ENCODE measurements around the gene SMTNL1.

The SMTNL1 gene, protein sequence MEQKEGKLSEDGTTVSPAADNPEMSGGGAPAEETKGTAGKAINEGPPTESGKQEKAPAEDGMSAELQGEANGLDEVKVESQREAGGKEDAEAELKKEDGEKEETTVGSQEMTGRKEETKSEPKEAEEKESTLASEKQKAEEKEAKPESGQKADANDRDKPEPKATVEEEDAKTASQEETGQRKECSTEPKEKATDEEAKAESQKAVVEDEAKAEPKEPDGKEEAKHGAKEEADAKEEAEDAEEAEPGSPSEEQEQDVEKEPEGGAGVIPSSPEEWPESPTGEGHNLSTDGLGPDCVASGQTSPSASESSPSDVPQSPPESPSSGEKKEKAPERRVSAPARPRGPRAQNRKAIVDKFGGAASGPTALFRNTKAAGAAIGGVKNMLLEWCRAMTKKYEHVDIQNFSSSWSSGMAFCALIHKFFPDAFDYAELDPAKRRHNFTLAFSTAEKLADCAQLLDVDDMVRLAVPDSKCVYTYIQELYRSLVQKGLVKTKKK

DNA sequence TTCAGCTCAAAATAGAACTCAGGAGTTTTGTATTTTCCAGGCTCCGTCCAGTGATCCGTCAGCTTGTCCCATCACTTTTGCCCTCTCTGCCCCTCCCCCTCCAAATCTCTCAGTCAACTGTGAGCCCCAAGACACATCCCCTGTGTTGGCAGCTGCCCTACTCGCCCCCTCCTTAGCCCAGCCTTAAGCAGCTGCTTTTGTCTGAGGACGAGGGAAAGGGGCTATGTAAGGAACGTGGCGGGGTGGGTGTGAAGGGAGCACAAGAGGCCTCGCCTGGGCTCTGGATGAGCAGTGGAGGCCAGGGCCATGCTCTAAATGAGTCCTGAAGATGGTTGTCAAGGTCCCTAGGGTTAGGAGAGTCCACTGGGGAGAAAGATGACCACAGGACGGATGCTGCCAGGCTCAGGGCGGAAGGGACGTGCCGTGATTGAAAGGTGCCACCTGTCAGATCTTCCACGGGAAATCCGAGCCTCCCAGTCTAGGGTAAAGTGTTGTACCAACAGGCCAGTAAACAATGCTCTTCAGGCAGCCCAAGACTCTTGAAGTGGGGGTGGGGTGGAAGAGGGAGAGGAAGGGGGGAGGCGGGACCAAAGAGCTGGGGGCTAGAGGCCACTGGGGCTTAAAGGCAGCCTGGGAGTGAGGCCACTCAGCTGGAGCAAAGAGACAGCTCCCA lies at the start of gene SMTNL1:
SMTNL1 (plus strand) TSS at position 649 of the 673 bp plus-strand sequence. CDS start 5,048 bp downstream, outside the sequence.
- in situ Hi-C loops (cut with HindIII; ENCODE audit: low sequenced_read_pairs): loop anchor here (10.0 kb wide), 1 partner anchor 98 kb away; no protein-coding TSS in a partner anchor

DNA sequence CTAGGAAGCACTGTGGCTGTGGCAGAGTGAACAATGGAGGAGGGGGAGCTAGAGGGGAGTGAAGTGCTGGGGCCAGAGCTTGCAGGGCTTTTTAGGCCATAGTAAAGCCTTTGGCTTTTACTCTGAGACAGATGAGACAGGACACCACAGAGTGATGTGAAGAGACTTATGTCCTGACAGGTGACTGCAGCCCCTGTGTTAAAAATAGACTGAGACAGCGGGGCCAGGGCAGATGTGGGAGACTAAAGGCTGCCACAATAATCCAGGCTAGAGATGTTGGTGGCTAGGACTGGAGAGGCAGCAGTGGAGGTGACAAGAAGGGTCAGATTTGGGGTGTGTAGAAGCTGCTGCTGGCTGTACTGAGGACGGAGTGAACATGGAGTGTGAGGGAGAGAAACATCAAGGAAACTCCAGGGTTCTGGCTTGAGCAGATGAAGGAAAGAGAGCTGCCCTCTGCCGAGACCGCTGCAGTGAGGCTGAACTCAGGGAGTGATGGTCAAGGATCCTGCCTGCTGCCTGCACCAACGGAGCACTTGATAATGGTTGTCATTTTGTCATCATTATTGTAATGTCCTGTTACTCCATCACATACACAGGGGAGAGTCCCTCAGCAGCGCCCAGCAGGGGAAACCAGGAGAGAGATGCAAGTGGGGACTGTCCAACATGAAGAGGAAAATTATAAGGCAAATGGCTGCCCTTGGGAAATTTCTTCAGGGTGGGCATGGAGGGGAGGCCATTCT lies 49.3 kb upstream of the SMTNL1 start:
- in situ Hi-C loops (cut with HindIII; ENCODE audit: low sequenced_read_pairs): no loop called here

DNA sequence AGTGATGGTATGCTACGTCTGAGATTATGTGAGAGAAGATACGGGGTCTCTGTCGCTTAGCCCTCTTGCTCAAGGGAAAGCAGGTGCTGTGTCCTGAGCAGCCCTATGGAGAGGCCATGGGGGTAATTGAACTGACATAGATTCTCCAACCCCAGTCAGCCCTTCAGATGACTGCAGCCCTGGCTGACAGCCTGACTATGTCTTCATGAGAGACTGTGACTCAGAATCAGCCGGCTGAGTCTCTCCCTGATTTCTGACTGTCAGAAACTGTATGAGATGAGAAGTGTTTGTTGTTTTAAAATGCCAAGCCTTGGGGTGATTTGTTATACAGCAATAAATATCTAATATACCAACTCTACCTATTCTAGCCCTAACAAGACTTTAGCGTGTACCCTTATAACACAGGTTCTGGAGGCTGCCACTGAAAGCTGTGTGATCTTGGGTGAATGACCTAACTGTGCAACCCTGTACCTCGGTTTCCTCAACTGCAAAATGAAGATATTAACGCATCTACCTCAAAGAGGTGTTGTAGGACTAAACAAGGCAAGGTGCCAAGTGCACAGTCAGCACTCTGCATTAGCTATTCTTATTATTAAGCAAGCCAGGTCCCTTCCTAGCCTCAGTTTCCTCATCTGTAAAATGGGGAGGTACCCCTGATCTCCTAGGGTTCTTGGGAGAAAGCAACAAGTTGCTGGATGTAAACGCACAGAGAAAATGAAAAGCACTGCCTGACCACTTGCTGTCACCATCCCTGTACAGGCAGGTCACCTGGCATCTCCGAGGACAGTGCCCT lies 46.7 kb upstream of the SMTNL1 start:
- in situ Hi-C loops (cut with HindIII; ENCODE audit: low sequenced_read_pairs): no loop called here

DNA sequence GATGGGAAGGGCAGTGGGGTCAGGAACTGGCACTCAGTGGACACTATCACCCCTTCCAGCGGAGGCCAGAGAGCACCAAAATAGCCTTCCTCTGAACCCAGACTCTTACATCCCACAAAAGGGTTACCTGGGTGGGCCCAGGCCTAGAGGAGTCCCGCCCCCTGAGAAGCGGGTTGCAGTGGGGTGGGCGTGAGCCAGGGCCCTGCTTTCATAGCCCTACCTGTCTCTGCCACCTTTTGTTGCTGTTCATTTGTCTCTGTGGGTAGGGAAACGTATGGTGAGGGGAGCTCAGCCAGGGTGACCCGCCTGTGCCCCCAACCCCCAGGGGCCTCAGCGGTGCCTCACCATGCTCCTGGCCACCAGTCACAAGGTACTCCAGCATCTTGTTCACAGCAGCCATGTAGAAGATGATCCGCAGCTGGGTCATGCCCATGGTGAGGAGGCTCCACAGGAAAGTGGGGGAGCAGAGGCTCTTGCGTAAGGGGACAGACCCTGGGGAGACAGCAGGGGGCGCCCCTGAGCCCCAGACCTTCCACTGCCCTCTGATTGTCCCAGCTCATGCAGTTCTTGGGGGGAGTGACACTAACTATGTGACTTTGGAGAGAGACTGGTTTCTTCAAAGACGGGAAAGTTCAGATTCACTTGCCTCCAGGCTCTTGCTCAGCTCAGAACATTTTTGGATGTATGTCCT lies 45.9 kb upstream of the SMTNL1 start:
- in situ Hi-C loops (cut with HindIII; ENCODE audit: low sequenced_read_pairs): no loop called here

DNA sequence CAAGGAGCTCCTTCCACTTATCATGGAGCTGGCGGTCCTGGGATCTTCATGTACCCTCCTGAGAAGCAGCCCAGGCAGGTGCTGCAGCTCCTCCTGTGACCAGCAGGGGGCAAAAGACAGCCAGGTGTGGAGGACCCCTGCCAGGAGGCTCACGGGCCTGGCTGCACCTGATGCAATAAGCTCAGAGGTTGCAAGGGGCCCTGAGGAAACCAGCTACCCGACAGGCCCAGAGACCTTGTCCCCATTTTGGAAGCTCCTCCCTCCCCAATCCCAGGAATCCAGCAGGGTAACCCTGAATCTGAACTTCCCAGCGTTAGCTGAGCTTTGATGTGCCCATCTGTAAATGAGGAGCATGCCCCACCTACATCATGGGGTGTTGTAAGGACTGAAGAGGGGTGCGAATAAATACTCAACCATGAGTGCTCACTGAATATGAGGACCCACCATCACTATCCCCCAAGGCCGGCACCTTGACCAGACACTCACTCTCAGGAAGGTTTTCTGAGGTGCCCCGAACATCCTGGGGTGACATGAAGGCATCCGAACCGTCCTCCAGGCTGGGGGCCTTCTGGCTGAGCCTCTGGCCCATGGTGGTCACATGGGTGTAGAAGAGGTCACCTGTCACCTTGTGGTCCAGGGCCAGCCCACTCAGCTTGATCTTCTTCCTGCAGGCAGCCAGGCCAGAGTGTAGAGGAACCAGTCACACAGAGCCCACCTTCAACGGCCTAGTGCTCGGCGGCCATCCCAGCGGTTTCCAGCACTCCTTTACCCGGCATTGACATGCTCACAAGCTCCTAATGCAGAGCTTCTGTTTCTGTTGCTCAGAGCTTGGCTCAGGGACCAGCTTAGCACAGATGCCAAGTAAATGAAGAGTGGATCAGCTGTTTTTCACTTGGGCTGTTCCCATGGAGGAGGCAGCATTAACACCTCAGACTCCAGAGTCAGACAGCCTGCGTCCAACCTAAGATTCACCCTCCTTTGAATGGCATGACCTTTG lies 43.6 kb upstream of the SMTNL1 start:
- in situ Hi-C loops (cut with HindIII; ENCODE audit: low sequenced_read_pairs): no loop called here

DNA sequence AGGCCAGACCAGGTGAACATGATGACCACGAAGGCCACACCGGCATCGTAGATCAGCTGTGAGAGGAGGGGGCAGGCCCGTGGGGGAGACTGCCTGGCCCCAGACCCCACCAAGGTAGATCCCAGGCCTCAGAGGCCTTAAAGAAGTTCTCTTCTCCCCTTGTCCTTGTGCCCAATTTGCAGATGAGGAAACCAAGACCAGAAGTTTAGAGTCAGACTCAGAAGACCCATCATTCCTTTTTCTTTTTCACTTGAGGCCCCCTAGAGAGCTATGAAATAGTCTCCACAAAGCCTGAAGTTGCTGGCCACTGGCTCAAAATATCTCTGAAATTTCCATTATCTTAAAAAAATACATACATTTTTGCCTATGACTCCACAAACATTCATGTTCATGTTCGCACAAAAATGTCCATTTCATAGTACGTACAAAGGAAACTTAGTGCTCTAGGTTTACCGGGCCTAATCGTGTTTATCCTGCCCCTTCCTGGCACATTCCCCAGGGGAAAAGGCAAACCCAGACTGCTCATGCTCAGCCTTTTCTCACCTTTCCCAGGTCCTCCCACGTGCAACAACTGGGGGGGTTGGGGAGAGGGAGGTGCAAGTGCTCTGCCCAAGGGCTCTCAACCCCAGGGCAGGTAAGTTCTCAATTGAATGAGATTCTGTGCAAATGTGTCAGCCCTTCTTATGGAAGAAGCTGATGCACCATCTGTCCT lies 41.1 kb upstream of the SMTNL1 start:
- in situ Hi-C loops (cut with HindIII; ENCODE audit: low sequenced_read_pairs): no loop called here

DNA sequence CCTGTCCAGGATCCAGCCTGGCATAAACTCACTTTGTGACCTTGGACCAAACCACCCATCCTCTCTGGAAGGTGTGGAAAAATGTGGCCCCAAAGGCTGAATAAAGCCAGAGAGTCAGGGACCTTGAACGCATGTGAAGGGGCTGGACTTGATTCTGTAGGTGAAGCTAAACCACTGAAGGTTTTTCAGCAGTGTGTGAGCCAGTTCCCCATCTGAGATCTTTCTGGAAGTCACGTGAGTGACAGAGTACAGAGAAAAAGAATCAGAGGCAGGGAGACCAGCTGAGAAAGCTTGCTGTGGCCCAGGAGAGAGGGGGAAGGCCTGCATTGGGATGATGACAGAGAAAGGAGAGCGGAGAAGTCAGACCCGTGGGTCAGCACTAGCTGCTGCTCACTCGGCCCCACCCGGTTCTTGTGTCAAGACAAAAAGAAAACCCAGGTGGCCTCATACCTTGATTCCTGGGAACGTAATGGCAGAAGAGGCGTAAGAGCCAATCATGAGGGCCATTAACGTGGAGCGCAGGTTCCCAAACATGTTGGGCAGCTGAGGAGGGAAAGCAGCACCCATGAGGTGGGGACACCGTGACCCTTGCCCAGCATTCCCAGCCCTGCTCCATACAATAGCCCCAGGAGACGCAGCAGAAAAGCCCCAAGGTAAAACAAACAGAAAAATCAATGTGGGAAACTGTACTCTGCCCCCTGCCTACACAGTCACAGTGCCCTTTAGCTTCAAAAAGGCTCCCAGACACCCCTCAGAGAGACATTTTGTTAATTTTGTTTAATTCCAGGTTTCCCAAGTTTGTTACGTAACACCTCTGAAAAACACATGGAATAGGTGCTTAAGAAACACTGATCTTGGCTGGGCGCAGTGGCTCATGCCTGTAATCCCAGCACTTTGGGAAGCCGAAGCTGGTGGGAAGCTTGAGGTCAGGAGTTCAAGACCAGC lies 39.8 kb upstream of the SMTNL1 start:
- in situ Hi-C loops (cut with HindIII; ENCODE audit: low sequenced_read_pairs): no loop called here

DNA sequence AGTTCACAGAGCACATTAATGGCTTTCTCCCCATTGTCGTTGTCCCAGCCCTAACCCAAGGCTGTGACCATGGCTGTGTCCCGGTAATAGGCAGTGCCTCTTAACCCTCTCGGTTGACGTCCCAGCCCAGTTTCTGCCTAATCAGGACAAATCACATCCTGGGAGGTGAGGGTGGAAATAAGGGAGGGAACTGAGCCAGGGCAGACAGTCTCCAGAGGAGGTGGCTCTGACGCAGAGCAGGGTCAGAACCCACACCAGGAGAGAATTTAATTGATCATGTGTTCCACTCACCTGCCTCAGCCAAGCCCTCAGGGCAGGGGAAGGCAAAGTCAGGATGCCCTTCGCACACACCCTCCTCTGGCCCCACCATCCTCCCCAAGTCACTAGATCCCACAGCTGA lies 38.9 kb upstream of the SMTNL1 start:
- in situ Hi-C loops (cut with HindIII; ENCODE audit: low sequenced_read_pairs): no loop called here

DNA sequence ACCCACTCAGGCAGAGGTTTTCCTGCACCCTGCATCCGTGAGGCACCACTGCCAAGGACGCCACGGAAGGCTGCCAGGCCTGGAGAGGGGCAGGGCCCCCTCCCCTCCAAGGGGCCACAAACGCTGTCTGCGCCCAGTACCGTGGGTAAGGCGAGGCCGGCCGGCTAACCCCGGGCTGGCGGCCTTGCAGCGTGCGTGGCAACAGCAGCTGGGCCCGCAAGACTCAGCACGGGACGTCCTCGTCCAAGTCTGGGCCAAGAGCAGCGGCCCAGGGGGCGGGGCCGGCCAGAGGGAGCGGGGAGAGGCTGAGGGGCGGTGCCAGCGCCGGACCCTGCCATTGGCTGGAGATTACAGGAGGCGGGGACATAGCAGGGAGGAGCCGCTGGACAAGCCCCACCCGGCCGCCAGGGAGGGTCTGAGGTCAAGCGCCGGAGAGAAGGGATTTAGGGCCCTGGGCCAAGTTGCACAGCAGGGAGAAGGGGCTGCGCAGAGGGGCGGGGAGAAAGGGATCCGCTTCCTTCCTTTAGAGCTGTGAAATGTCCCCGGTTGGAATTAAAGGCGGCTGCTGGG lies 37.9 kb upstream of the SMTNL1 start:
- in situ Hi-C loops (cut with HindIII; ENCODE audit: low sequenced_read_pairs): no loop called here

DNA sequence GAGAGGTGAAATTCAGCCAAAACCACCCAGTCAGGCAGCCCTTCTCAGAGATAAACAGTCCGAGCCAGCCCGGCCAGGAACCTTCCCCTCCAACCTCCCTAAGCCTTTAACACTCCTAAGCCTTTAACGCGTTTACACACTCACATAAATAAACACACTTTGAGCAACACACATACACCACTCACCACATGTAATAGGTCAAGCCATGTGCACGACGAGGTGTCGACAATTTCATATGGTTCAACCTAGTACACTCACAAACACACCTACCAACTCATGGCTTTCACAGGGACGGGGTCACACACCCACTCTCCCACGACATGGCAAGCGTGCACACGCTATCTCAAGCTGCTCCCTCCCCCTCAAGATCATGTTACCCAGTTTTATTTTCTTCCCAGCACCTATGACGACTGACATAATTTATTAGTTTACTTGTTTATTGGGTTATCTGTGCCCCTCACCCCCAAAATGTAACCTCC lies 37.4 kb upstream of the SMTNL1 start:
- in situ Hi-C loops (cut with HindIII; ENCODE audit: low sequenced_read_pairs): no loop called here

DNA sequence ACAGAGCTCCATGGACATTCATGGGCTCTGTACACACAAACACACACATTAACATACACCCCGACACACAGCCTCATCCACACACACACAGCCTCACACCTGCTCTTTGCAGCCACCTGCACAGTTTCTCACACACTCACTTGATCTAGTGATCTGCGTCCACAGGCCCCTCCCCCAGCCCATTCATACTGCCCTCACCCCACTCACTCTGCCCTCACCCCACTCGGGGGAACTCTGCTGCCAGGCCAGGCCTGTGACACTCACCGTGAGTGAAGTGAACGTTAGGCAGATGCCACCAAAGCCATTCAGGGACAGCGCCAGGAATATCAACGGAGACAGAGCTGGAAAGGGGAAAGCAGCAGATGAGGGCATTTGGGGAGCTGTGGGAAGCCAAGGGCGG lies 36.9 kb upstream of the SMTNL1 start:
- in situ Hi-C loops (cut with HindIII; ENCODE audit: low sequenced_read_pairs): no loop called here

DNA sequence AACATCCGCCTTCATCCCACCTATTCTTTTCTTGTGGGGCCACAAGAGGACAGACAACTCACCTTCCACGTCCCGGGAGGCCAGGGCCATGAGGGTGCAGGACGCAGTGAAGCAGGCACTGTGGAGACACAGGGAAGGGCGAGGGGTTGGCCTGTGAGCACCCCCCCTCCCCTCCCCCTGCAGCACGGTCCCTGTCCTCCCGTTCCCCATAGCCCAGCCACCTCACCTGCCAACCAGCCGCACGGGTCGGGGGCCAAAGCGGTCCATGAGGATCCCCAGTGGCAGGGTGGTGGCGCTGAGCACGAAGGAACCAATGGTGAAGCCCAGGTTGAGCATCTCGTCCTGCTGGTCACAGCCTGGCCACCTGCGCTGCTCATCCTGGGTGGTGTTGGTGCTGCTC lies 36.5 kb upstream of the SMTNL1 start:
- in situ Hi-C loops (cut with HindIII; ENCODE audit: low sequenced_read_pairs): no loop called here

DNA sequence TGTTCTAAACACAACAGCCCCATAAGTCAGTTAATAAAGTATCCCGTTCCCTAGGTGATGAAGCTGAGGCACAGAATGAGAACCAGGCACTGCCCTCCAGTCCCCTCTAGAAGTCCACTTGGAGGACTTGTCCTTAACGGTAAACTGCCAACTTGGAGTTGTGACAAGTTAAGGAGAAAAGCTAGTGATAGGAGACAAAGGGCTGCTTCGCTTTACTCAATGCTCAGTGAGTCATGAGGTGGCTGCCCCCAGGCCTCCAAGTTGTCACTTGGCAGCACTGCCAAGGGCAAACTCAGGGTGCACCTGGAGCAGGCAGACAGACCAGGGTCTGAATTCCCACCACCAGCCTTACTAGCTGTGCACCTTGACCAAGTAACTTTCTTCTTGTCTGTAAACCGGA lies 35.4 kb upstream of the SMTNL1 start:
- in situ Hi-C loops (cut with HindIII; ENCODE audit: low sequenced_read_pairs): no loop called here

DNA sequence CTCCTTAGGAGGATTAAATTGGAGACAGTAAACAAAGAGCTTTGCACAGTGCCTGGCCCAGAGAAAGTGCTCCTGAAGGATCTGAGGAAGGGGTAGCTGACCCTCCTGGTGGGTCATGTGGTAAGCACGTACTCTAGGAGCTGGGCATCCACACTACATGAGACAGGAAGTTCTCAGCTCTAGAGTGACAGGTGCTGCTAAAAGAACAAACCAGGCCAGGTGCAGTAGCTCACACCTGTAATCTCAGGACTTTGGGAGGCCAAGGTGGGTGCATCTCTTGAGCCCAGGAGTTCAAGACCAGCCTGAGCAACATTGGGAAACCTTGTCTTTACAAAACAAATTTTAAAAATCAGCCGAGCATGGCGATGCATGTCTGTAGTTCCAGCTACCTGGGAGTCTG lies 35.0 kb upstream of the SMTNL1 start:
- in situ Hi-C loops (cut with HindIII; ENCODE audit: low sequenced_read_pairs): no loop called here

DNA sequence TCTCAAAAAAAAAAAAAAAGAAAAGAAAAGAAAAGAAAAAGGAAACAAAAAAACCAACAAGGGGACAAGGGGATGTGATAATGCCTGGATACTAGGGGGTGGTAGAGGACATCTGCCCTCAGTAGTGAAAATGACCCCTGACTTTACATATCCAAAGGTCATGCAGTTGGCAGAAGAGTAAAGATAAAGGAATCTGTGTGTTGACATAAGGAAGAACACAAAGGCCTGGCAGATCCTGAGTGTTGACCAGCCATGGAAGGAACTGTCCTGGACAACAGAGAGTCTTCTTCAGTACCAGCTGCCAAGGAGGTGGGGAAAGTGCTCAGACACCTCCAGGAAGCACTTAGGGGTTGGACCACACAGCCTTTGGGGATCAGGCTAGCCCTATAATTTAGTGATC lies 34.5 kb upstream of the SMTNL1 start:
- in situ Hi-C loops (cut with HindIII; ENCODE audit: low sequenced_read_pairs): no loop called here

DNA sequence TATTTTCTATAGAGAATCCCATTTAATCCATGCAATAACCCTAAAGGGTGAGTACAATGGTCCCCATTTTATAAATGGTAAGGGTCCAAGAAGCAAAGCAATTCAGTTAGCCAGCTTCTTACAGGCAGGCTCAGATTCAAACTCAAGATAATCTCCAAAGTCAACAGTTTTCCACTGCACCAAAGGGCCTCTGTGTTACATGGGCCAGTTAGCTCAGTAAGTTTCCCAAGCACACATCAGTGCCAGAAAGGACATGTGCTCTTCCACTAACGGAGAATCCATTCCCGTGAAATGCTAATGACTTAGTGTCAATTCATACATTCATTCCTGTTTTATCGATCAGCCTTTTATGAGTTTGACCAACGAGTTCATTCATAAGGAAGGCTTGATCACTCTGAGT lies 32.9 kb upstream of the SMTNL1 start:
- in situ Hi-C loops (cut with HindIII; ENCODE audit: low sequenced_read_pairs): no loop called here

DNA sequence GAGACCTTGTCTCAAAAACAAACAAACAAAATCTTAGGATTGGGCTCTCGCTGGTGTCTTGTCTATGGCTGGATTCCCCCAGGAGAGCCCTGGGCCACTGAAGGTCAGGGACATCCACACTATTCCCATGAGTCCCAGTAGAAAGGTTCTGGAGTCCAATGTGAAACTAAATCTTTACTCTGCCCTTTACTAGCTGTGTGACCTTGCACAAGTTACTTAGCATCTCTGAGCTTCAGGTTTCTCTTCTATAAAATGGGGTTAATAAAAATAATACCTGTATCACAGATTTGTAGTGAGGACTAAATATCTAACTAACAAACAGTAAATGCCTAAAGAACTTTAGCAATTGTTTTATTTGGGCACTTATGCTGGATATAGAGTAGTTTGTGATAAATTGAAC lies 30.9 kb upstream of the SMTNL1 start:
- in situ Hi-C loops (cut with HindIII; ENCODE audit: low sequenced_read_pairs): no loop called here

Data from DLD1 (cell line).